Measurements from ENCODE around the gene IMMP2L. TPM values are rescaled to one million over a fixed set of nuclear protein-coding genes. Genes with fewer than 3 reads are reported as not detected.
"Not testable (repeated sequence)": the region's sequence is repeated elsewhere in the genome, so short reads cannot be mapped to it uniquely, and the experiment has no call there.

IMMP2L gene
- 10 to 100 TPM; 10.5 to 17.4 TPM for total RNA-seq

GRCh38 chr7:111561904-111562732 lies at the start of gene IMMP2L:
IMMP2L (minus strand) TSS chr7:111562492.
- H3K9me3 ChIP-seq: no peaks in the 10 kb centered on the region
- peak; percentile 93 for ATAC-seq
- peak within 1 kb of the TSS; percentile 44 to 54 for H3K4me3 ChIP-seq
- TF ChIP-seq, protein P1, sequence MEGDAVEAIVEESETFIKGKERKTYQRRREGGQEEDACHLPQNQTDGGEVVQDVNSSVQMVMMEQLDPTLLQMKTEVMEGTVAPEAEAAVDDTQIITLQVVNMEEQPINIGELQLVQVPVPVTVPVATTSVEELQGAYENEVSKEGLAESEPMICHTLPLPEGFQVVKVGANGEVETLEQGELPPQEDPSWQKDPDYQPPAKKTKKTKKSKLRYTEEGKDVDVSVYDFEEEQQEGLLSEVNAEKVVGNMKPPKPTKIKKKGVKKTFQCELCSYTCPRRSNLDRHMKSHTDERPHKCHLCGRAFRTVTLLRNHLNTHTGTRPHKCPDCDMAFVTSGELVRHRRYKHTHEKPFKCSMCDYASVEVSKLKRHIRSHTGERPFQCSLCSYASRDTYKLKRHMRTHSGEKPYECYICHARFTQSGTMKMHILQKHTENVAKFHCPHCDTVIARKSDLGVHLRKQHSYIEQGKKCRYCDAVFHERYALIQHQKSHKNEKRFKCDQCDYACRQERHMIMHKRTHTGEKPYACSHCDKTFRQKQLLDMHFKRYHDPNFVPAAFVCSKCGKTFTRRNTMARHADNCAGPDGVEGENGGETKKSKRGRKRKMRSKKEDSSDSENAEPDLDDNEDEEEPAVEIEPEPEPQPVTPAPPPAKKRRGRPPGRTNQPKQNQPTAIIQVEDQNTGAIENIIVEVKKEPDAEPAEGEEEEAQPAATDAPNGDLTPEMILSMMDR (IDR thresholded peaks at IDR 0.05): peak in 5 of 7 experiments; percentile 8 to 40 (median 24)
- peak; percentile 70 to 81 (median 71) for TF ChIP-seq POLR2A (IDR thresholded peaks at IDR 0.05)
- intact Hi-C loops (cut with DNase I): no loop called here
- no peaks in the 10 kb centered on the region for H3K27me3 ChIP-seq
- H3K27ac ChIP-seq: peak within 1 kb of the TSS; percentile 88 to 91 (median 90)
- WGBS, 2 donors: 0 to 2% methylated on average over 24 to 84 of the region's 84 CpGs
- no peaks in the 10 kb centered on the region for H3K36me3 ChIP-seq (replicated peaks in 1 of 2; ENCODE audit: insufficient read depth in 1 of 2, low read depth in 2 of 2)
- peaks cover 35% of the 10 kb centered on the region for H3K4me1 ChIP-seq
- DNase-seq: peak; percentile 89 to 92 (median 90)

DNA sequence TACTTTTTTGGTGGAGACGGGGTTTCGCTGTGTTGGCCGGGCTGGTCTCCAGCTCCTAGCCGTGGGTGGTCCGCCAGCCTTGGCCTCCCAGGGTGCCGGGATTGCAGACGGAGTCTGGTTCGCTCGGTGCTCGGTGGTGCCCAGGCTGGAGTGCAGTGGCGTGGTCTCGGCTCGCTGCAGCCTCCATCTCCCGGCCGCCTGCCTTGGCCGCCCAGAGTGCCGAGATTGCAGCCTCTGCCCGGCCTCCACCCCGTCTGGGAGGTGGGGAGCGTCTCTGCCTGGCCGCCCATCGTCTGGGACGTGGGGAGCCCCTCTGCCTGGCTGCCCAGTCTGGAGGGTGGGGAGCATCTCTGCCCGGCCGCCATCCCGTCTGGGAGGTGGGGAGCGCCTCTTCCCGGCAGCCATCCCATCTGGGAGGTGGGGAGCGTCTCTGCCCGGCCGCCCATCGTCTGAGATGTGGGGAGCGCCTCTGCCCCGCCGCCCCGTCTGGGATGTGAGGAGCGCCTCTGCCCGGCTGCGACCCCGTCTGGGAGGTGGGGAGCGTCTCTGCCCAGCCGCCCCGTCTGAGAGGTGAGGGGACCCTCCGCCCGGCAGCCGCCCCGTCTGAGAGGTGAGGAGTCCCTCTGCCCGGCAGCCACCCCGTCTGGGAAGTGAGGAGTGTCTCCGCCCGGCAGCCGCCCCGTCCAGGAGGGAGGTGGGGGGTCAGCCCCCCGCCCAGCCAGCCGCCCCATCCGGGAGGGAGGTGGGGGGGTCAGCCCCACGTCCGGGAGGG lies 47.4 kb upstream of the IMMP2L start:
- H3K27me3 ChIP-seq; ATAC-seq; intact Hi-C loops (cut with DNase I); H3K36me3 ChIP-seq (replicated peaks in 1 of 2; ENCODE audit: insufficient read depth in 1 of 2, low read depth in 2 of 2); H3K27ac ChIP-seq; DNase-seq; H3K4me3 ChIP-seq; H3K9me3 ChIP-seq; H3K4me1 ChIP-seq: not testable (repeated sequence)
- 84% methylated on average over 30 of the region's 58 CpGs; no CpG with 5 or more reads in 1 of the 2 donors for WGBS, 2 donors

DNA sequence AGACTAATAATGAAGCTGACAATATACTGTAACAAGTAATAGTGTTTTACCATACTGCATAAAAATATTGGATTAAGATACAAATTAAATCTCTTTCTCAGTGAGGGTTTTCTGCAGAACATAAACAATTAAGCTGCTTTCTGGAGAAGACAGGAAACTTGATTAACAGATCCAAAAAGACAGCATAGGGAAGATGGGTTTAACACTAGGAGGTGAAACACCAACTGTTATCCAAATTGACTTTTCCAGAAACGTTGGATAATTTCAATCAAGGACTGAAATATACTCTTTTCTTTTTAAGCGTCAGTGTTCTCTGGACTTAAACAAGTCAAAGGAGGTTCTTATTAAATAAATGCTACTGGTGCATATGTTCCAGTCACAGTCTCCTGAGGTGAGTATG lies 45.3 kb upstream of the IMMP2L start:
- Histone ChIP-seq H3K36me3 (replicated peaks in 1 of 2; ENCODE audit: insufficient read depth in 1 of 2, low read depth in 2 of 2) (no peaks in the 10 kb centered on the region), H3K4me1 (no peaks in the 10 kb centered on the region), H3K9me3 (no peaks in the 10 kb centered on the region), H3K4me3 (no peak overlapping the region), H3K27ac (no peak overlapping the region), H3K27me3 (no peaks in the 10 kb centered on the region)
- ATAC-seq (no peak), DNase-seq (no peak)
- intact Hi-C loops (cut with DNase I): no loop called here
- WGBS, 2 donors: 56 to 60% methylated on average over 2 of the region's 2 CpGs
- TF ChIP-seq POLR2A (IDR thresholded peaks at IDR 0.05): no peak
- TF ChIP-seq, protein P1 (IDR thresholded peaks at IDR 0.05): no peak

DNA sequence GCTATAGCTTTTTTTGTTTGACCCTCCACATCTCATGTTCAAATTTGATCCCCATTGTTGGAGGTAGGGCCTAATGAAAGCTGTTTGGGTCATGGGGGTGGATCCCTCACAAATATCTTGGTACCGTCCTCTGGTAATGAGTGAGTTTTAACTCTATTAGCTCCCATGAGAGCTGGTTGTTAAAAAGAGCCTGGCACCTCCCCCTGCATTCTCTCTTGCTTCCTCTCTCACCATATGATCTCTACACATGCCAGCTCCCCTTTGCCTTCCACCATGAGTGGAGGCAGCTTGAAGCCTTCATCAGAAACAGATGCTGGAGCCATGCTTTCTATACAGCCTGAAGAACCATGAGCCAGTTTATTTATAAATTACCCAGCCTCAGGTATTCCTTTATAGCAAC lies 43.0 kb upstream of the IMMP2L start:
- DNase-seq: no peak
- no peak overlapping the region for H3K27ac ChIP-seq
- no peaks in the 10 kb centered on the region for H3K36me3 ChIP-seq (replicated peaks in 1 of 2; ENCODE audit: insufficient read depth in 1 of 2, low read depth in 2 of 2)
- WGBS, 2 donors: 44 to 55% methylated on average over 1 of the region's 1 CpG
- ATAC-seq: no peak
- no peak overlapping the region for H3K4me3 ChIP-seq
- no peaks in the 10 kb centered on the region for H3K4me1 ChIP-seq
- no peaks in the 10 kb centered on the region for H3K9me3 ChIP-seq
- intact Hi-C loops (cut with DNase I): no loop called here
- no peaks in the 10 kb centered on the region for H3K27me3 ChIP-seq
- TF ChIP-seq POLR2A (IDR thresholded peaks at IDR 0.05): no peak
- TF ChIP-seq, protein P1 (IDR thresholded peaks at IDR 0.05): no peak

DNA sequence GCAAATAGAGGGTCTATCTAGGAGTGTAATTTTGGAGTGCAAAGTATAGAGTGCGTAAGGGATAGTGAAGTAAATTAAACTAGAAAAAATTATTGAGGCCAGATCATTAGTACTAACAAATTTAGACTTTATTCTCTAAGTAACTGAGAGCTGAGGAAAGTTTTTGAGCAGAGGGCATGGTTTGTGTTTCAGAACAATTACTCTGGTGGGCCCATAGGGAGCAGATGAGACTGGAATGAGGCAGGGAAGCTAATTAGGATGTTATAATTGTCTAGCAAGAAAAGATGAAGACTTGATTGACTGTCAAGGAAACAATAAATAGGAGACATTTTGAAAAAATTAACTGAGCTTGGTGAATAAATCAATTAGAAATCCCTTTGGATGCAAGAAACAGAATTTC lies 37.8 kb upstream of the IMMP2L start:
- DNase-seq (no peak), ATAC-seq (no peak)
- intact Hi-C loops (cut with DNase I): no loop called here

More for the DNA sequence above, 37.8 kb upstream of the IMMP2L start:
- no peaks in the 10 kb centered on the region for H3K4me1 ChIP-seq
- H3K9me3 ChIP-seq: no peaks in the 10 kb centered on the region
- TF ChIP-seq POLR2A (IDR thresholded peaks at IDR 0.05): no peak
- TF ChIP-seq, protein P1 (IDR thresholded peaks at IDR 0.05): no peak
- 88 to 89% methylated on average over 1 of the region's 1 CpG for WGBS, 2 donors
- no peaks in the 10 kb centered on the region for H3K36me3 ChIP-seq (replicated peaks in 1 of 2; ENCODE audit: insufficient read depth in 1 of 2, low read depth in 2 of 2)
- no peak overlapping the region for H3K27ac ChIP-seq
- no peak overlapping the region for H3K4me3 ChIP-seq
- H3K27me3 ChIP-seq: no peaks in the 10 kb centered on the region

Data from body of pancreas (tissue), 4 donors.